ENCODE results near the gene TAGLN2.
A peak's percentile ranks its signal among the peaks of the same experiment; 100 is the strongest.

TAGLN2 gene

GRCh38 chr1:159924791-159925718 is at the start of gene TAGLN2:
Gene TAGLN2 (minus strand): TSS chr1:159925507. CDS start chr1:159920509, 4,998 bp downstream.
- H3K36me3 ChIP-seq (ENCODE audit: control insufficient read depth in 2 of 2, insufficient read depth in 2 of 2, low read length in 2 of 2) = peaks cover 2 to 3% of the 10 kb centered on the region in 2 donors
- peaks cover 48% of the 10 kb centered on the region for H3K4me1 ChIP-seq (ENCODE audit: control insufficient read depth, insufficient read depth, low read length)
- peak within 1 kb of the TSS; percentile 91 for H3K27ac ChIP-seq (ENCODE audit: low read length)
- H3K9me3 ChIP-seq (ENCODE audit: control insufficient read depth in 2 of 2, low read length in 2 of 2) = no peaks in the 10 kb centered on the region
- H3K4me3 ChIP-seq (ENCODE audit: low read length in 2 of 2) = peak within 1 kb of the TSS; percentile 98 to 99
- H3K27me3 ChIP-seq (ENCODE audit: control insufficient read depth in 1 of 2, insufficient read depth in 2 of 2, low read length in 2 of 2) = no peaks in the 10 kb centered on the region
- H3K9ac ChIP-seq (ENCODE audit: low read length in 2 of 2) = peak within 1 kb of the TSS; percentile 89 to 94

- Histone ChIP-seq H3K4me3 (ENCODE audit: low read length in 2 of 2) (no peak overlapping the region), H3K4me1 (ENCODE audit: control insufficient read depth, insufficient read depth, low read length) (no peaks in the 10 kb centered on the region), H3K27ac (ENCODE audit: low read length) (no peak overlapping the region), H3K9ac (ENCODE audit: low read length in 2 of 2) (no peak overlapping the region), H3K27me3 (ENCODE audit: control insufficient read depth in 1 of 2, insufficient read depth in 2 of 2, low read length in 2 of 2) (no peaks in the 10 kb centered on the region), H3K36me3 (ENCODE audit: control insufficient read depth in 2 of 2, insufficient read depth in 2 of 2, low read length in 2 of 2) (no peaks in the 10 kb centered on the region), H3K9me3 (ENCODE audit: control insufficient read depth in 2 of 2, low read length in 2 of 2) (no peaks in the 10 kb centered on the region)
Observed at GRCh38 chr1:159974350-159974965, 49.2 kb upstream of the TAGLN2 start.

GRCh38 chr1:159973350-159973940 is 48.1 kb upstream of the TAGLN2 start:
- Histone ChIP-seq H3K9ac (ENCODE audit: low read length in 2 of 2) (no peak overlapping the region), H3K4me1 (ENCODE audit: control insufficient read depth, insufficient read depth, low read length) (no peaks in the 10 kb centered on the region), H3K27me3 (ENCODE audit: control insufficient read depth in 1 of 2, insufficient read depth in 2 of 2, low read length in 2 of 2) (no peaks in the 10 kb centered on the region), H3K36me3 (ENCODE audit: control insufficient read depth in 2 of 2, insufficient read depth in 2 of 2, low read length in 2 of 2) (no peaks in the 10 kb centered on the region), H3K27ac (ENCODE audit: low read length) (no peak overlapping the region), H3K4me3 (ENCODE audit: low read length in 2 of 2) (no peak overlapping the region), H3K9me3 (ENCODE audit: control insufficient read depth in 2 of 2, low read length in 2 of 2) (no peaks in the 10 kb centered on the region)

- Histone ChIP-seq H3K36me3 (ENCODE audit: control insufficient read depth in 2 of 2, insufficient read depth in 2 of 2, low read length in 2 of 2) (no peaks in the 10 kb centered on the region), H3K9ac (ENCODE audit: low read length in 2 of 2) (no peak overlapping the region), H3K4me1 (ENCODE audit: control insufficient read depth, insufficient read depth, low read length) (no peaks in the 10 kb centered on the region), H3K27me3 (ENCODE audit: control insufficient read depth in 1 of 2, insufficient read depth in 2 of 2, low read length in 2 of 2) (no peaks in the 10 kb centered on the region), H3K4me3 (ENCODE audit: low read length in 2 of 2) (no peak overlapping the region), H3K27ac (ENCODE audit: low read length) (no peak overlapping the region), H3K9me3 (ENCODE audit: control insufficient read depth in 2 of 2, low read length in 2 of 2) (no peaks in the 10 kb centered on the region)
Observed at GRCh38 chr1:159972443-159973205, 47.3 kb upstream of the TAGLN2 start.

- H3K9ac ChIP-seq (ENCODE audit: low read length in 2 of 2) = no peak overlapping the region
- H3K36me3 ChIP-seq (ENCODE audit: control insufficient read depth in 2 of 2, insufficient read depth in 2 of 2, low read length in 2 of 2) = no peaks in the 10 kb centered on the region
- no peaks in the 10 kb centered on the region for H3K27me3 ChIP-seq (ENCODE audit: control insufficient read depth in 1 of 2, insufficient read depth in 2 of 2, low read length in 2 of 2)
- no peak overlapping the region for H3K4me3 ChIP-seq (ENCODE audit: low read length in 2 of 2)
- no peaks in the 10 kb centered on the region for H3K4me1 ChIP-seq (ENCODE audit: control insufficient read depth, insufficient read depth, low read length)
- H3K9me3 ChIP-seq (ENCODE audit: control insufficient read depth in 2 of 2, low read length in 2 of 2) = no peaks in the 10 kb centered on the region
- H3K27ac ChIP-seq (ENCODE audit: low read length) = no peak overlapping the region
Observed at GRCh38 chr1:159970932-159971342, 45.6 kb upstream of the TAGLN2 start.

- Histone ChIP-seq H3K27me3 (ENCODE audit: control insufficient read depth in 1 of 2, insufficient read depth in 2 of 2, low read length in 2 of 2) (no peaks in the 10 kb centered on the region), H3K9ac (ENCODE audit: low read length in 2 of 2) (no peak overlapping the region), H3K9me3 (ENCODE audit: control insufficient read depth in 2 of 2, low read length in 2 of 2) (no peaks in the 10 kb centered on the region), H3K27ac (ENCODE audit: low read length) (no peak overlapping the region), H3K36me3 (ENCODE audit: control insufficient read depth in 2 of 2, insufficient read depth in 2 of 2, low read length in 2 of 2) (no peaks in the 10 kb centered on the region), H3K4me1 (ENCODE audit: control insufficient read depth, insufficient read depth, low read length) (no peaks in the 10 kb centered on the region), H3K4me3 (ENCODE audit: low read length in 2 of 2) (no peak overlapping the region)
Observed at GRCh38 chr1:159968901-159969300, 43.6 kb upstream of the TAGLN2 start.

- no peaks in the 10 kb centered on the region for H3K27me3 ChIP-seq (ENCODE audit: control insufficient read depth in 1 of 2, insufficient read depth in 2 of 2, low read length in 2 of 2)
- H3K4me1 ChIP-seq (ENCODE audit: control insufficient read depth, insufficient read depth, low read length) = no peaks in the 10 kb centered on the region
- H3K9me3 ChIP-seq (ENCODE audit: control insufficient read depth in 2 of 2, low read length in 2 of 2) = no peaks in the 10 kb centered on the region
- H3K36me3 ChIP-seq (ENCODE audit: control insufficient read depth in 2 of 2, insufficient read depth in 2 of 2, low read length in 2 of 2) = no peaks in the 10 kb centered on the region
- H3K27ac ChIP-seq (ENCODE audit: low read length) = no peak overlapping the region
- H3K9ac ChIP-seq (ENCODE audit: low read length in 2 of 2) = no peak overlapping the region
- H3K4me3 ChIP-seq (ENCODE audit: low read length in 2 of 2) = no peak overlapping the region
Observed at GRCh38 chr1:159965263-159965662, 40.0 kb upstream of the TAGLN2 start.

GRCh38 chr1:159964144-159964543 is 38.8 kb upstream of the TAGLN2 start:
- Histone ChIP-seq H3K9ac (ENCODE audit: low read length in 2 of 2) (no peak overlapping the region), H3K4me1 (ENCODE audit: control insufficient read depth, insufficient read depth, low read length) (no peaks in the 10 kb centered on the region), H3K4me3 (ENCODE audit: low read length in 2 of 2) (no peak overlapping the region), H3K9me3 (ENCODE audit: control insufficient read depth in 2 of 2, low read length in 2 of 2) (no peaks in the 10 kb centered on the region), H3K36me3 (ENCODE audit: control insufficient read depth in 2 of 2, insufficient read depth in 2 of 2, low read length in 2 of 2) (no peaks in the 10 kb centered on the region), H3K27me3 (ENCODE audit: control insufficient read depth in 1 of 2, insufficient read depth in 2 of 2, low read length in 2 of 2) (no peaks in the 10 kb centered on the region), H3K27ac (ENCODE audit: low read length) (no peak overlapping the region)

- Histone ChIP-seq H3K27ac (ENCODE audit: low read length) (no peak overlapping the region), H3K36me3 (ENCODE audit: control insufficient read depth in 2 of 2, insufficient read depth in 2 of 2, low read length in 2 of 2) (no peaks in the 10 kb centered on the region), H3K4me3 (ENCODE audit: low read length in 2 of 2) (no peak overlapping the region), H3K9ac (ENCODE audit: low read length in 2 of 2) (no peak overlapping the region), H3K9me3 (ENCODE audit: control insufficient read depth in 2 of 2, low read length in 2 of 2) (no peaks in the 10 kb centered on the region), H3K27me3 (ENCODE audit: control insufficient read depth in 1 of 2, insufficient read depth in 2 of 2, low read length in 2 of 2) (no peaks in the 10 kb centered on the region), H3K4me1 (ENCODE audit: control insufficient read depth, insufficient read depth, low read length) (no peaks in the 10 kb centered on the region)
Observed at GRCh38 chr1:159962176-159962575, 36.9 kb upstream of the TAGLN2 start.

GRCh38 chr1:159961636-159962035 is 36.3 kb upstream of the TAGLN2 start:
- Histone ChIP-seq H3K36me3 (ENCODE audit: control insufficient read depth in 2 of 2, insufficient read depth in 2 of 2, low read length in 2 of 2) (no peaks in the 10 kb centered on the region), H3K27me3 (ENCODE audit: control insufficient read depth in 1 of 2, insufficient read depth in 2 of 2, low read length in 2 of 2) (no peaks in the 10 kb centered on the region), H3K9me3 (ENCODE audit: control insufficient read depth in 2 of 2, low read length in 2 of 2) (no peaks in the 10 kb centered on the region), H3K4me3 (ENCODE audit: low read length in 2 of 2) (no peak overlapping the region), H3K27ac (ENCODE audit: low read length) (no peak overlapping the region), H3K9ac (ENCODE audit: low read length in 2 of 2) (no peak overlapping the region), H3K4me1 (ENCODE audit: control insufficient read depth, insufficient read depth, low read length) (no peaks in the 10 kb centered on the region)
